ENCODE results near the gene MEGF6.
A peak's percentile ranks its signal among the peaks of the same experiment; 100 is the strongest.
"Not testable (repeated sequence)": the region's sequence is repeated elsewhere in the genome, so short reads cannot be mapped to it uniquely, and the experiment has no call there.

Gene MEGF6

GRCh38 chr1:3627515-3628253, 16.4 kb upstream of the MEGF6 start:
- DNase-seq (ENCODE audit: low read depth in 2 of 2) = no peak

- no peak for DNase-seq (ENCODE audit: low read depth in 2 of 2)
Measured at GRCh38 chr1:3626025-3626424, 14.7 kb upstream of the MEGF6 start.

- DNase-seq (ENCODE audit: low read depth in 2 of 2) = no peak
Measured at GRCh38 chr1:3625151-3625907, 14.0 kb upstream of the MEGF6 start.

GRCh38 chr1:3624200-3625136, 13.2 kb upstream of the MEGF6 start, which contains the start of gene TPRG1L:
Gene TPRG1L, plus strand, starts transcription at chr1:3625015. Its CDS starts 58 bp downstream, at chr1:3625073.
- peak; percentile 96 to 97 for DNase-seq (ENCODE audit: low read depth in 2 of 2)

- no peak for DNase-seq (ENCODE audit: low read depth in 2 of 2)
Measured at GRCh38 chr1:3623441-3624199, 12.3 kb upstream of the MEGF6 start.

- not testable (repeated sequence) for DNase-seq (ENCODE audit: low read depth in 2 of 2)
Measured at GRCh38 chr1:3622102-3622501, 10.8 kb upstream of the MEGF6 start.

- DNase-seq (ENCODE audit: low read depth in 2 of 2) = not testable (repeated sequence)
Measured at GRCh38 chr1:3621151-3621671, 9.9 kb upstream of the MEGF6 start.

- DNase-seq (ENCODE audit: low read depth in 2 of 2) = no peak
Measured at GRCh38 chr1:3620708-3621107, 9.4 kb upstream of the MEGF6 start.

- peak; percentile 49 to 54 for DNase-seq (ENCODE audit: low read depth in 2 of 2)
Measured at GRCh38 chr1:3618881-3619671, 7.8 kb upstream of the MEGF6 start.

GRCh38 chr1:3618531-3618880, 7.2 kb upstream of the MEGF6 start:
- DNase-seq (ENCODE audit: low read depth in 2 of 2) = no peak

GRCh38 chr1:3617806-3618345, 6.6 kb upstream of the MEGF6 start:
- DNase-seq (ENCODE audit: low read depth in 2 of 2) = no peak

GRCh38 chr1:3616861-3617260, 5.6 kb upstream of the MEGF6 start:
- no peak for DNase-seq (ENCODE audit: low read depth in 2 of 2)

GRCh38 chr1:3614755-3615742, 3.7 kb upstream of the MEGF6 start:
- no peak for DNase-seq (ENCODE audit: low read depth in 2 of 2)

- DNase-seq (ENCODE audit: low read depth in 2 of 2) = no peak
Measured at GRCh38 chr1:3612123-3612522, 815 bp upstream of the MEGF6 start.

GRCh38 chr1:3610527-3611169, 660 bp downstream of the MEGF6 start:
- DNase-seq (ENCODE audit: low read depth in 2 of 2) = no peak

GRCh38 chr1:3609769-3610526, 1.4 kb downstream of the MEGF6 start:
- DNase-seq (ENCODE audit: low read depth in 2 of 2) = no peak

GRCh38 chr1:3609016-3609768, 2.1 kb downstream of the MEGF6 start:
- no peak for DNase-seq (ENCODE audit: low read depth in 2 of 2)
